K562 (cell line): ENCODE measurements around the gene CDIPT. TPM values are rescaled to one million over a fixed set of nuclear protein-coding genes. Genes with fewer than 3 reads are reported as not detected.

Experiments
- CBX1 ChIP-seq: sonication (generic); IDR thresholded peaks from 2 replicates; pipeline ENCODE4 v1.6.1; 2016; ENCODE audit warnings: antibody characterized with exemption, low read depth, mild to moderate bottlenecking
- ETV6 ChIP-seq, 3 experiments: fragments of 150-350 bp in 1 of 3; sonication (generic) in 1 of 3; formaldehyde crosslinking in 1 of 3; IDR thresholded peaks; 2 replicates each; pipeline versions ENCODE4 v1.6.1 to v1.8.0; 2014 to 2022; ENCODE audit warnings: borderline replicate concordance in 2 of 3, low read depth in 2 of 3, antibody characterized with exemption in 1 of 3, low read length in 1 of 3, mild to moderate bottlenecking in 1 of 3, missing genetic modification reagents in 1 of 3
- FOXM1 ChIP-seq, 2 experiments: fragments of 450-650 bp in 1 of 2; sonication (generic) in 1 of 2; formaldehyde crosslinking in 1 of 2; IDR thresholded peaks; 2 replicates each; pipeline versions ENCODE4 v1.6.1 to v1.9.0; 2017 to 2022; ENCODE audit warnings: low read depth in 2 of 2, mild to moderate bottlenecking in 2 of 2, missing genetic modification reagents in 1 of 2, moderate library complexity in 1 of 2
- STAG1 ChIP-seq: sonication (generic); formaldehyde crosslinking; IDR thresholded peaks from 2 replicates; pipeline ENCODE4 v1.5.0; 2020; ENCODE audit warnings: missing genetic modification reagents, borderline replicate concordance
- TEAD1 ChIP-seq, 2 experiments: fragments of 450-650 bp in 1 of 2; sonication (generic) in 1 of 2; formaldehyde crosslinking; IDR thresholded peaks; 2 replicates each; pipeline versions ENCODE4 v1.4.0 to v1.8.0; 2020 to 2022; ENCODE audit warnings: mild to moderate bottlenecking in 2 of 2, missing genetic modification reagents in 1 of 2
- ZBTB17 ChIP-seq: fragments of 450-650 bp; formaldehyde crosslinking; IDR thresholded peaks from 2 replicates; pipeline ENCODE4 v1.4.0; 2020; ENCODE audit warnings: mild to moderate bottlenecking
- ZBTB2 ChIP-seq: fragments of 450-650 bp; IDR thresholded peaks from 2 replicates; pipeline ENCODE4 v1.6.1; 2016; ENCODE audit warnings: antibody characterized with exemption
- ZBTB5 ChIP-seq: fragments of 450-650 bp; IDR thresholded peaks from 2 replicates; pipeline ENCODE4 v1.6.1; 2017; ENCODE audit warnings: antibody characterized with exemption
- ZC3H11A ChIP-seq: IDR thresholded peaks from 2 replicates; pipeline ENCODE4 v1.6.1; 2012; ENCODE audit warnings: low read depth, low read length, improper control_type of control experiment
- ZNF133 ChIP-seq: fragments of 250-450 bp; sonication (Bioruptor Pico); IDR thresholded peaks from 2 replicates; pipeline ENCODE4 v1.4.0; 2020; ENCODE audit warnings: mild to moderate bottlenecking
- ZNF224 ChIP-seq: sonication (generic); formaldehyde crosslinking; IDR thresholded peaks from 2 replicates; pipeline ENCODE4 v1.8.0; 2022; ENCODE audit warnings: mild to moderate bottlenecking, missing genetic modification reagents
- ZNF324 ChIP-seq: fragments of 250-450 bp; sonication (Bioruptor Pico); IDR thresholded peaks from 2 replicates; pipeline ENCODE4 v1.4.0; 2020; ENCODE audit warnings: mild to moderate bottlenecking
- ZNF644 ChIP-seq: fragments of 200-800 bp; sonication (Bioruptor generic); IDR thresholded peaks from 2 replicates; pipeline ENCODE4 v1.6.1; 2016; ENCODE audit warnings: low read depth, missing genetic modification characterization, missing compliant biosample characterization
- polyA plus RNA-seq, 8 experiments: library from polyadenylated mRNA; depleted of rRNA in 4 of 8; stranded (reverse) in 5 of 8; unstranded in 3 of 8; fragments of >200 nt; fragmentation: Nextera tagmentation in 2 of 8; fragmentation: Illumina TruSeq in 1 of 8; extraction: Ambion mirVana in 2 of 8; extraction: Trizol in 1 of 8; gene quantifications; 2 replicates each; pipeline versions ENCODE4 v1.2.1 to v1.2.3, GENCODE V29; 2011 to 2014; ENCODE audit warnings: inconsistent platforms in 1 of 8, missing spikeins in 1 of 8
- total RNA-seq, 7 experiments: library from RNA; depleted of rRNA in 6 of 7; stranded (reverse); fragments of >200 nt in 6 of 7; fragmentation: Illumina TruSeq in 2 of 7; extraction: Trizol in 2 of 7; gene quantifications; 2 replicates each; pipeline versions ENCODE4 v1.2.1 to v1.2.3, GENCODE V29; 2011 to 2021; ENCODE audit warnings: low replicate concordance in 1 of 7
- TF ChIP-seq, protein P1 (sequence below): fragments of 250-450 bp; sonication (Bioruptor Pico); IDR thresholded peaks from 2 replicates; pipeline ENCODE4 v1.5.0; 2020; ENCODE audit warnings: mild to moderate bottlenecking, borderline replicate concordance
- TF ChIP-seq, protein P2 (sequence below): IDR thresholded peaks from 3 replicates; pipeline ENCODE4 v1.6.1; 2011; ENCODE audit warnings: borderline replicate concordance, mild to moderate bottlenecking, moderate library complexity; ENCODE audit not compliant: insufficient read length; ENCODE audit errors: extremely low read depth

CDIPT gene
- total and polyA plus RNA-seq, 9 of the 15 experiments (the other 6 are each of a cell fraction or from before 2014, with no cell fraction given) = 1.3 to 37.0 (median 23.0) TPM

GRCh38 chr16:29848420-29849297 is 14.4 kb downstream of the CDIPT start (continued):
- TF ChIP-seq ZBTB2 = no peak
- TF ChIP-seq STAG1 (CRISPR knock-in tag) = peak; percentile 73; the same call in 1 of the 2 replicates
- TF ChIP-seq ZC3H11A = no peak
- TF ChIP-seq ZNF133 (CRISPR knock-in tag) = no peak
- no peak for TF ChIP-seq TEAD1 (CRISPR knock-in tag; IDR thresholded peaks at IDR 0.05)
- TF ChIP-seq ZBTB5 = no peak
- no peak for TF ChIP-seq ZNF324 (CRISPR knock-in tag)
- TF ChIP-seq FOXM1 (IDR thresholded peaks at IDR 0.05; ENCODE audit: low read depth) = no peak
- no peak for TF ChIP-seq FOXM1 (CRISPR knock-in tag; IDR thresholded peaks at IDR 0.05; ENCODE audit: low read depth)
- 0 out of 2 replicates have a peak, but pooled peaks have one; percentile 43 for TF ChIP-seq CBX1
- TF ChIP-seq ZNF224 (CRISPR knock-in tag) = no peak
- TF ChIP-seq, protein P1, sequence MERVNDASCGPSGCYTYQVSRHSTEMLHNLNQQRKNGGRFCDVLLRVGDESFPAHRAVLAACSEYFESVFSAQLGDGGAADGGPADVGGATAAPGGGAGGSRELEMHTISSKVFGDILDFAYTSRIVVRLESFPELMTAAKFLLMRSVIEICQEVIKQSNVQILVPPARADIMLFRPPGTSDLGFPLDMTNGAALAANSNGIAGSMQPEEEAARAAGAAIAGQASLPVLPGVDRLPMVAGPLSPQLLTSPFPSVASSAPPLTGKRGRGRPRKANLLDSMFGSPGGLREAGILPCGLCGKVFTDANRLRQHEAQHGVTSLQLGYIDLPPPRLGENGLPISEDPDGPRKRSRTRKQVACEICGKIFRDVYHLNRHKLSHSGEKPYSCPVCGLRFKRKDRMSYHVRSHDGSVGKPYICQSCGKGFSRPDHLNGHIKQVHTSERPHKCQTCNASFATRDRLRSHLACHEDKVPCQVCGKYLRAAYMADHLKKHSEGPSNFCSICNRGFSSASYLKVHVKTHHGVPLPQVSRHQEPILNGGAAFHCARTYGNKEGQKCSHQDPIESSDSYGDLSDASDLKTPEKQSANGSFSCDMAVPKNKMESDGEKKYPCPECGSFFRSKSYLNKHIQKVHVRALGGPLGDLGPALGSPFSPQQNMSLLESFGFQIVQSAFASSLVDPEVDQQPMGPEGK (CRISPR knock-in tag) = no peak
- TF ChIP-seq, protein P2, sequence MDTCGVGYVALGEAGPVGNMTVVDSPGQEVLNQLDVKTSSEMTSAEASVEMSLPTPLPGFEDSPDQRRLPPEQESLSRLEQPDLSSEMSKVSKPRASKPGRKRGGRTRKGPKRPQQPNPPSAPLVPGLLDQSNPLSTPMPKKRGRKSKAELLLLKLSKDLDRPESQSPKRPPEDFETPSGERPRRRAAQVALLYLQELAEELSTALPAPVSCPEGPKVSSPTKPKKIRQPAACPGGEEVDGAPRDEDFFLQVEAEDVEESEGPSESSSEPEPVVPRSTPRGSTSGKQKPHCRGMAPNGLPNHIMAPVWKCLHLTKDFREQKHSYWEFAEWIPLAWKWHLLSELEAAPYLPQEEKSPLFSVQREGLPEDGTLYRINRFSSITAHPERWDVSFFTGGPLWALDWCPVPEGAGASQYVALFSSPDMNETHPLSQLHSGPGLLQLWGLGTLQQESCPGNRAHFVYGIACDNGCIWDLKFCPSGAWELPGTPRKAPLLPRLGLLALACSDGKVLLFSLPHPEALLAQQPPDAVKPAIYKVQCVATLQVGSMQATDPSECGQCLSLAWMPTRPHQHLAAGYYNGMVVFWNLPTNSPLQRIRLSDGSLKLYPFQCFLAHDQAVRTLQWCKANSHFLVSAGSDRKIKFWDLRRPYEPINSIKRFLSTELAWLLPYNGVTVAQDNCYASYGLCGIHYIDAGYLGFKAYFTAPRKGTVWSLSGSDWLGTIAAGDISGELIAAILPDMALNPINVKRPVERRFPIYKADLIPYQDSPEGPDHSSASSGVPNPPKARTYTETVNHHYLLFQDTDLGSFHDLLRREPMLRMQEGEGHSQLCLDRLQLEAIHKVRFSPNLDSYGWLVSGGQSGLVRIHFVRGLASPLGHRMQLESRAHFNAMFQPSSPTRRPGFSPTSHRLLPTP = no peak
- no peak for TF ChIP-seq ZNF644 (tag)
- no peak for TF ChIP-seq ETV6 (IDR thresholded peaks at IDR 0.05; ENCODE audit: borderline replicate concordance in 1 of 2, low read depth in 2 of 2, low read length in 1 of 2)
- no peak for TF ChIP-seq ETV6 (CRISPR knock-in tag; IDR thresholded peaks at IDR 0.05; ENCODE audit: borderline replicate concordance)
- TF ChIP-seq ZBTB17 (CRISPR knock-in tag) = no peak
